Left lung (tissue), 10 donors: ENCODE measurements around the gene TRAF2. TPM values are rescaled to one million over a fixed set of nuclear protein-coding genes. Genes with fewer than 3 reads are reported as not detected.

Experiments used
- ATAC-seq: fragments of 200-7000 bp; cut with Tn5 transposase; one replicate; pipeline ENCODE4 v1.9.1; 2020; ENCODE audit warnings: moderate library complexity
- DNase-seq, 4 donors: peaks; one replicate each; pipeline ENCODE4 v3.0.0-alpha.2; 2013 to 2020
- H3K27ac ChIP-seq, 2 donors: fragments of 200-600 bp; sonication (generic) in 1 of 2; one replicate each; pipeline versions ENCODE4 v1.5.0 to v1.8.0; 2020 to 2021
- H3K27me3 ChIP-seq, 2 donors: fragments of 200-600 bp; sonication (generic) in 1 of 2; one replicate each; pipeline versions ENCODE4 v1.5.0 to v1.8.0; 2020 to 2021
- H3K36me3 ChIP-seq, 2 donors: fragments of 200-600 bp; sonication (generic) in 1 of 2; one replicate each; pipeline versions ENCODE4 v1.5.0 to v1.8.0; 2020 to 2021
- H3K4me1 ChIP-seq, 2 donors: fragments of 200-600 bp; one replicate each; pipeline ENCODE4 v1.8.0; 2021
- H3K4me3 ChIP-seq, 2 donors: fragments of 200-600 bp; sonication (generic) in 1 of 2; one replicate each; pipeline versions ENCODE4 v1.5.0 to v1.8.0; 2020 to 2021; ENCODE audit warnings: mild to moderate bottlenecking in 1 of 2
- H3K9me3 ChIP-seq, 2 donors: fragments of 200-600 bp; sonication (generic) in 1 of 2; one replicate each; pipeline versions ENCODE4 v1.5.0 to v1.8.0; 2020 to 2021
- CTCF ChIP-seq, 2 donors: fragments of 200-600 bp; sonication (generic) in 1 of 2; IDR thresholded peaks; one replicate each; pipeline versions ENCODE4 v1.5.0 to v1.8.0; 2021; ENCODE audit warnings: antibody characterized with exemption in 2 of 2
- intact Hi-C, 2 donors: fragments of 100-400 bp; cut with DNase I; formaldehyde crosslinking; loops; one replicate each; pipeline versions ENCODE4 v1.11.2 to v1.14.2; 2022
- polyA plus RNA-seq, 6 donors: library from polyadenylated mRNA; unstranded; fragments of 120-200 nt; gene quantifications; one replicate each; pipeline ENCODE4 v1.2.1, GENCODE V29; 2013; ENCODE audit not compliant: insufficient read length in 6 of 6
- total RNA-seq, 2 donors: library from RNA; stranded (reverse); fragmentation: NEBNext Ultra II Directional; extraction: Animal tissue kit (Norgen Biotek cat#: 25700); gene quantifications; one replicate each; pipeline ENCODE4 v1.2.1, GENCODE V29; 2021
- donor health status: DM: no; HTN: yes; CAD: no.
- donor health status: DM: no; HTN: no; CAD: no.

The TRAF2 gene
- total and polyA plus RNA-seq, 8 donors, result 12.4 to 22.4 (median 15.9) TPM

DNA sequence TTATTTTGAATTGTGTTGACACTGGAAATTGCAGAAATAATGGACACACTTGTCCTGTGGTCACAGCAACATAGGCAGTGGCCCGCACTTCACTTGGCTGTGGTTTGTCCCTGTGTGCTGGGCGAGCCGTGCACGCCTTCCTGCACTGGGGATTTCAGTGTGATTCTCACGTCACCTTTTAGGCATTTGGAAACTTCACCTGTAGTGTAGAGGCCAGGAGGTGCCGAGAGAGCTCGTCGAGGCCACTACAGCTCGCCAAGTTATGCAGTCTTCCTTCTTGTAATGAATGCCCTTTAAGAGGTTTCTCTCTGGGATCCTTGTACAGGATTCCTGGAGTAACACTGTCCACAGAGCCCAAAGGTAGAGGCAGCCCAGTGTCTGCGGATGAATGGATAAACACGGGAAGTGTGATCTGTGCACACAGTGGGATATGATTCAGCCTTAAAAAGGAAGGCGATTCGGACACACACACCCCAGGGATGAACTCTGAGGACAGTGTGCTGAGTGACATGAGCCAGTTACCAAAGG, 14.7 kb downstream of the TRAF2 start:
- peak; percentile 74 for ATAC-seq
- peaks cover 0 to 40% of the 10 kb centered on the region in 2 donors for H3K36me3 ChIP-seq
- H3K4me1 ChIP-seq, result peaks cover 30 to 41% of the 10 kb centered on the region in 2 donors
- TF ChIP-seq CTCF (IDR thresholded peaks at IDR 0.05), result no peak
- intact Hi-C loops, result no loop called here
- DNase-seq, result peak in 2 of 4 donors; percentile 46 to 74
- peak overlapping the region; percentile 84 to 89 for H3K27ac ChIP-seq
- no peaks in the 10 kb centered on the region for H3K9me3 ChIP-seq
- no peaks in the 10 kb centered on the region for H3K27me3 ChIP-seq
- H3K4me3 ChIP-seq, result no peak overlapping the region

DNA sequence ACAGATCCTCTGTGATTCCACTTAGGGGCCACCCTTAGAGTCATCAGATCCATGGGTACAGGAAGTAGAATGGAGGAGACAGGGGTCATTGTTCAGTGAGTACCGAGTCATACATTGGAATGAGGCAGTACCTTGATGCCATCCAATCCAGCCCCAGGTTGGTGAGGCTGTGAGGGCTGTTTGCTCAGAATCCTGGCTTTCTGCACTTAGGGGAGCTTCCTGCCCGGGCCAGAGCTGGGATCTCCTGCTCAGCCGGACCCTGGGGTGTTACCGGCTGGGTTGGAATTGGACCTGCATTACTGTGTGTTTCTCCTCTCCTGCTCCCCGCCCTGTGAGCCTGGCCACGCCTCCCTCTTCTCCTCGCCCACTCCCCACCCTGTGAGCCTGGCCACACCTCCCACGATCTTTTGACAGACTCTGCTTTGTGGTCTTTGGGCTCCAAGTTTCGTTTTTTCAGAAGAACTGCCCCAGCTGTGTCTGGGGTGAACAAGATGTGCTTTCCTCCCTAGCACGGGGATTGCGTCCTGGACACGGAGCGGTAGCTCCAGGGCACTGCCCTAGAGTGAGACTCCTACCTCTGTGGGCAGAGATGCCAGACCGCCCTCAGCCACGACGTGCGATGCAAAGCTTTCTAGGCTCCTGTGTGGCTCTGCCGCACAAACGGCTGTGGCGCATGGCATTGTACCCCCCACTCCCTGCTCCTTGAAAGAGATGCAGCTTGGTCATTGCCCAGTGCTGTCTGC, 15.4 kb downstream of the TRAF2 start:
- H3K4me3 ChIP-seq, result no peak overlapping the region
- H3K36me3 ChIP-seq, result peaks cover 0 to 46% of the 10 kb centered on the region in 2 donors

DNA sequence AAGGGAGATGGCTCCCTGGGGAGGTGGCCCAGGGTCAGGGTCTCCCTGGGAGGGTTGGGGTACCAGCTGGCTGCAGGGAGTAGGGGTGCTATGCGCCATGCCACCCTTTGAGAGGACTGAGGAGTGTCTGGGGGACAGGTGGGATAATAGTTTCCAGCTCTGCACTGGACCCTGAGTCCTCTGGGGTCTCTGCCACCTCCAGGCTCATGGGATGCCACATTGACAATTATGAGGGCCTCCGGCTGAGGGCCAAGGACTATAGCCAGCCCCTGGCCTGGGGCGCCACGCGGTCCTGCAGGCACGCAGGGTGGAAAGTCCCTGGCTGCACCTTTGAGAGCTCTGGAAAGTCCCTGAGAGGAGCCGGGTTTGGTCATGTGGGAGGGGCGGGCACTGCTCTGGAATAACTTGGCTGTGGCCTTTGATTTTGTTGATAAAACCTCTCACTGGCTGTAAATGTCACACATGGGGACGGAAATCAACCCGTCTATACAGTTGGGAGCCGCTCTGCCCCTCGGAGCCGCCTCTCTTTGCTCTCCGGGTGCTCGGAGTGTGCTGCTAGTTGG, 16.0 kb downstream of the TRAF2 start:
- peak in 3 of 4 donors; percentile 66 to 89 (median 87) for DNase-seq
- intact Hi-C loops, result no loop called here
- Histone ChIP-seq H3K9me3 (no peaks in the 10 kb centered on the region), H3K4me3 (no peak overlapping the region), H3K27me3 (no peaks in the 10 kb centered on the region), H3K4me1 (peaks cover 30 to 41% of the 10 kb centered on the region in 2 donors), H3K36me3 (peaks cover 0 to 53% of the 10 kb centered on the region in 2 donors), H3K27ac (peak overlapping the region; percentile 84 to 89)
- no peak for TF ChIP-seq CTCF (IDR thresholded peaks at IDR 0.05)
- ATAC-seq, result peak; percentile 85

More for the DNA sequence above, 15.4 kb downstream of the TRAF2 start:
- no peaks in the 10 kb centered on the region for H3K9me3 ChIP-seq
- no peaks in the 10 kb centered on the region for H3K27me3 ChIP-seq
- no peak for TF ChIP-seq CTCF (IDR thresholded peaks at IDR 0.05)
- ATAC-seq, result peak; percentile 54
- peak overlapping the region; percentile 84 to 89 for H3K27ac ChIP-seq
- intact Hi-C loops, result no loop called here
- DNase-seq, result peak in 1 of 4 donors; percentile 60
- peaks cover 30 to 41% of the 10 kb centered on the region in 2 donors for H3K4me1 ChIP-seq

- peak overlapping the region; percentile 84 to 89 for H3K27ac ChIP-seq
- no peak overlapping the region for H3K4me3 ChIP-seq
- intact Hi-C loops, result no loop called here
- peak; percentile 32 for ATAC-seq
- no peak for TF ChIP-seq CTCF (IDR thresholded peaks at IDR 0.05)
- H3K4me1 ChIP-seq, result peaks cover 30 to 41% of the 10 kb centered on the region in 2 donors
- peak in 2 of 4 donors; percentile 44 to 54 for DNase-seq
- no peaks in the 10 kb centered on the region for H3K27me3 ChIP-seq
- no peaks in the 10 kb centered on the region for H3K9me3 ChIP-seq
- H3K36me3 ChIP-seq, result peaks cover 0 to 60% of the 10 kb centered on the region in 2 donors
Observed at GRCh38 chr9:136903041-136903554, 16.8 kb downstream of the TRAF2 start.

DNA sequence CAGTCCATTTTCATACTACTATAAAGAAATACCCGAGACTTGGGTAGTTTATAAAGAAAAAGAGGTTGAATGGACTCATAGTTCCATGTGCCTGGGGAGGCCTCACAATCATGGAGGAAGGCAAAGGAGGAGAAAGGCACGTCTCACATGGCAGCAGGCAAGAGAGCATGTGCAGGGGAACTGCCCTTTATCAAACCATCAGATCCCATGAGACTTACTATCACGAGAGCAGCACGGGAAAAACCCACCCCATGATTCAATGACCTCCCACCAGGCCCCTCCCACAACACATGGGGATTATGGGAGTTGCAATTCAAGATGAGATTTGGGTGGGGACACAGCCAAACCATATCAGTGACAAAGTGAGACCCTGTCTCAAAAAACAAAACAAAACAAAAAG, 19.9 kb downstream of the TRAF2 start:
- Histone ChIP-seq H3K4me3 (no peak overlapping the region), H3K27me3 (no peaks in the 10 kb centered on the region), H3K27ac (no peak overlapping the region), H3K36me3 (peaks cover 0 to 62% of the 10 kb centered on the region in 2 donors), H3K4me1 (peaks cover 20 to 24% of the 10 kb centered on the region in 2 donors), H3K9me3 (no peaks in the 10 kb centered on the region)
- DNase-seq (no peak), ATAC-seq (no peak)
- TF ChIP-seq CTCF (IDR thresholded peaks at IDR 0.05), result no peak
- intact Hi-C loops, result no loop called here
